CD4-positive, alpha-beta T cell treated with Interleukin-10 for 1 hour (primary cell): ENCODE data around the gene LAMA3.

Source experiments
- DNase-seq: peaks from one replicate; pipeline ENCODE4 v3.0.0-alpha.2; 2020

LAMA3 gene

DNA sequence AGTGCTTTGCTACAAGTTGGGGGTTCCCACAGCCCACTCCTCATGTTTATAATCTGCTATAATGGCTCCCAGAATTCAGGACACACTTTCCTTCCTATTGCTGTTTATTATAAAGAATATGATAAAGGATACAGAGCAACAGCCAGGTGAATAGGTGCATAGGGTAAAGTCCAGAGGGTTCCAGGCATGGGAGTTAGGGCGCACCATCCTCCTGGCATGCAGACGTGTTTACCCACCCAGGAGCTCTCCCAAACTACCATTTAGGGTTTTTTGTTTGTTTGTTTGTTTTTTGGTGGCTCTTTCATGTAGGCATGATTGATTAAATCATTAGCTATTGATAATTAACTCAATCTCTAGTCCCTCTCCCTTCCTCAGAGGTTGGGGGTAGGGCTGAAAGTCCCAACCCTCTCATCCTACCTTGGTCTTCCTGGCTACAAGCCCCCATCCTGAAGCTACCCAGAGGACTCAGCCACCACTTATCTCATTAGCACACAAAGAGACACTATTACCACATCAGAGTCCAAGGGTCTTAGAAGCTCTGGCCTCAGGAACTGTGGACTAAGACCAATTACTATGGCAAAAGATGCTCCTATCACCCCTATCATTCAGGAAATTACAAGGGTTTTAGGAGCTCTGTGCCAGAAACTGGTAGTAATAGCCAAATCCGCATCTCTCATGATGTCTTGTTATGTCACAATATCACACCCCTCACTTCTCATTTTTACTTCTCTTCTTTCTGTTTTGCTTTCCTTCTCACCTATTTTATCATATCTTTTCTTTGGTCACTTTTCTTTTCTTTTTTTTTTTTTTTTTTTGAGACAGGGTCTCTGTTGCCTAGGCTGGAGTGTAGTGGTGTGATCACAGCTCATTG is 170.4 kb downstream of the LAMA3 start:
- DNase-seq, result no peak

DNA sequence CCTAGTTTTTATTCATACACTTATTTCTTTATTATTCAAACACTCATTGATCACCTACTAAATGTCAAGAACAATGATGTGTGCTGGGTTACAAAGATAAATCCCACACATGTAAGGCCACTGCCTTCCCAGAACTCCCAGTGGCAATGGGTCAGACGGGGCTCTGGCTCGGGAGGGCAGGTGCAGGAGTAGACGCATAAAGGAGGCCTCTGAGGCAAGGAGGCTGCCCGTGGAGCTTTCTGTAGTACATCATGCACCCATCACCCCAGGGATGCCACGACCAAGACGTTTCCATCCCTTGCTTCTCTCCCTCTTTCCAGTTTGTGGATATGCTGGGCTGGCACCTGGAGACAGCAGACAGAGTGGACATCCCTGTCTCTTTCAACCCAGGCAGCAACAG is 172.1 kb downstream of the LAMA3 start:
- DNase-seq, result no peak

DNA sequence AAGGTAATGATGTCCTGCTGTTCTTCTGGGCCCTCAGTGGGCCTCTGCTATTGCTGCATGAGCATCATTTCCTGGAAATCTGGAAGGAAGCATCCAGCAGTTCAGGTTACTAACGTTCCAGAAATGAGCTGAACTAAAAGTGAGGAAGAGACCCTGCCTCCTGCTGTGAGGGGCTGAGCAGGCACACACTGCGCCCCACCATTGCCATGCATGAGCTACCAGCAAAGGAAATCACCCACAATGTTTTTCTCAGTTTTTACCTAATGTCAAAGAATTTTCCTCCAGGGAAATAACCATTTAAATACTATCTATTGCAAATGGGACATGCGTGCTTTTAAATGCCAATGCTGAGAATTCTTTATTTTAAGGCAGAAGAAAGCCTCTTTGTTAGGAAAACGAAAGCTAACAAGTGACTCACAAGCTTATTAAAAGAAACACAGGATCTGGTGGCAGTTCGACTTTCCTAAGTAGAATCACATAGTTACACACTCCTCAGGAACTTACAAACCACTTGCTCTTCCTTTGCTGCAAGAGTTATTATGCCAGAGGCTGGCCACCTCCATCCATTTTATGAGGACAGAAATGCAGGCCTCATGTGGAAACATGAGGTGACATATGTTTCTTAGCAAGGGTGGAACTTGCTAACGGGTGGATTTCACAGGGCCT is 172.7 kb downstream of the LAMA3 start:
- DNase-seq, result no peak

DNA sequence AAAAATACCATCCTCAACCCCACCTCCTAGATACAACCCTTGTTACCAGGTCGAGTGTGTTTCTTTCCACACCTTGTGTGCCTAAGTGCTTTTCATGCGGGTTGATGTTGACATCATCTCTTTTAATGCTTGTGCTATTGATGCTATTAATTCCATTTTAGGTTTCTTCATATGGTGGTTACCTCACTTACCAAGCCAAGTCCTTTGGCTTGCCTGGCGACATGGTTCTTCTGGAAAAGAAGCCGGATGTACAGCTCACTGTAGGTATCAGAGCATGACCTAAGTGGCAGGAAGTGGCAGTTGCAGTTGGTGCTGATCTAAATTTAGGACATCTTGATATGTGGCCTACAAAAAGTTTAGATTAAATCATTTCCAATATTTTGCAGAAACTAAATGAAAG is 175.4 kb downstream of the LAMA3 start:
- peak; percentile 60 for DNase-seq

DNA sequence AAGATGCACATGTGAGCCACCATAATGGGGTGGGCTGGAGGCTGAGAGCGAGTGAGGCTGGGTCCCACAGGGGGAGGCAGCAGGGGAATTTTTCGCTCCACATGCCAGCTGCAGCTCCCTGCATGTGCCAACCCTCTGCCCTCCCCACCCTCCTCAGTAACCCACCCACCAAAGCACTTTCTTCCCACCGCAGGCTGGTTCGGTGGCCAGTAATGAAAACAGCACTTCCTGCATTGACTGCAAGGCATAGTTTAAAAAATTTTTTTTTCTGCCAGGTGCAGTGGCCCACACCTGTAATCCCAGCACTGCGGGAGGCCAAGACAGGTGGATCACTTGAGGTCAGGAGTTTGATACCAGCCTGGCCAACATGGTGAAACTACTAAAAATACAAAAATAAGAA is 177.8 kb downstream of the LAMA3 start:
- DNase-seq, result no peak

DNA sequence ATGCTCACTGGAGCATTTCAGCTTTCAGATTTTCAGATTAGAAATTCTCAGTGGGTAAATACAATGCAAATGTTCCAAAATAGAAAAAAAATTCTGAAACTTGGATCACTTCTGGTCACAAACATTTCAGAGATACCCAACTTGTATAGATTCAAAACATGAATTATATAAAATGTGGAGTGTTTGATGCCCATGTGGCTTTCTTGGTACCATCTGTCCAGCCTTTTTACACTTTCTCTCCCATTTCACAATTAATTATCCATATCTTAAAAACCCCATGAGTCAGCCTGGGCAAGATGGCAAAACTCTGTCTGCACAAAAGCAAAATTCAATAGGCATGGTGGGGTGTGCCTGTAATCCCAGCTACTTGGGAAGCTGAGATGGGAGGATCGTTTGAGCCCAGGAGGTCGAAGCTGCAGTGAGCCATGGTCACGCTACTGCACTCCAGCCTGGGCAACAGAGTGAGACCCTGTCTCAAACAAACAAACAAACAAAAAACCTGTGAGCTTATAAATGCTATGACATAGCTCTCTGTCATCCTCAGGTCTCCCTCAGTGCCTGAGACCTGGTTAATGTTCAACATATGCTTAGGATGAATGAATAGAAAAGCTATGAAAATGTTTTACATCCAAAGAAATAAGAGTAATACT is 179.0 kb downstream of the LAMA3 start:
- no peak for DNase-seq

DNA sequence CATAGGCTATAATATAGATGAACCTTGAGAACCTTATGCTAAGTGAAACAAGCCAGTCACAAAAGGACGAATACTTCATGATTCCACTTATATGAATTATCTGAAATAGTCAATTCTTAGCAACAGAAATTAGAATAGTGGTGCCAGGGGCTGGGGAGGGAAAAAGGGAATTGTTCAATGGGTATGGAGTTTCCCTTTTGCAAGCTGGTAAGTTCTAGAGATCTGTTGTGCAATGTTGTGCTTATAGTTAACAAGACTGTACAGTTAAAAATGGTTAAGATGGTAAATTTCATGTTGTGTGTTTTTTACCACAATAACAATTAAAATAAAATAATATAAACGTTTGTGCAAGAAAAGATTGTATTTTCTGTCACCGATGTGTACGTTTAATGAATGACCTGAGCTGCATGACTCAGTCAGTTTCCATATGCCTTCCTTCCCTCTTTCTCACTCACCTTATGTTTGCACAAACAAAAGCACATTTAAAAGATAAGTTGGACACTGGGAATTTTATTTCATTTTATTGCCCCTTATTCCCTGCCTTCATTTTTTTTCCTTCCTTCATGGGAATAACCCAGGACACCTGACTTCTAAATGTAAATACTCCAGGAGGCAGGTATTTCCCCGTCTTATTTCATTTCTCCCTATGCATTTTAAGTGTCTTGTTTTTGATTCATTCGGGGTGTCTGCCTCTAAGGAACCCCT is 181.6 kb downstream of the LAMA3 start:
- no peak for DNase-seq

DNA sequence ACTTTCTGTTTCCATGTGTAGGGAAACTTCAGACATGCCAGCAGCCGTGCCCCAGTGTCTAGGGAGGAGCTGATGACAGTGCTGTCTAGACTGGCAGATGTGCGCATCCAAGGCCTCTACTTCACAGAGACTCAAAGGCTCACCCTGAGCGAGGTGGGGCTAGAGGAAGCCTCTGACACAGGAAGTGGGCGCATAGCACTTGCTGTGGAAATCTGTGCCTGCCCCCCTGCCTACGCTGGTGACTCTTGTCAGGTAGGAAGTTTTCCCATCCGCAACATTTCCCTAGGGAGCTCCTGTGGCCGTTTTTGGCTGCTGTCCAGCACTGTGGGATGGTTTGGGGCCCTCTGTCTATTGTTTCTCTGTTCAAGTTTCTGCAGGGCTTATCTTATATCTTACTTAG is 182.2 kb downstream of the LAMA3 start:
- peak; percentile 76 for DNase-seq

DNA sequence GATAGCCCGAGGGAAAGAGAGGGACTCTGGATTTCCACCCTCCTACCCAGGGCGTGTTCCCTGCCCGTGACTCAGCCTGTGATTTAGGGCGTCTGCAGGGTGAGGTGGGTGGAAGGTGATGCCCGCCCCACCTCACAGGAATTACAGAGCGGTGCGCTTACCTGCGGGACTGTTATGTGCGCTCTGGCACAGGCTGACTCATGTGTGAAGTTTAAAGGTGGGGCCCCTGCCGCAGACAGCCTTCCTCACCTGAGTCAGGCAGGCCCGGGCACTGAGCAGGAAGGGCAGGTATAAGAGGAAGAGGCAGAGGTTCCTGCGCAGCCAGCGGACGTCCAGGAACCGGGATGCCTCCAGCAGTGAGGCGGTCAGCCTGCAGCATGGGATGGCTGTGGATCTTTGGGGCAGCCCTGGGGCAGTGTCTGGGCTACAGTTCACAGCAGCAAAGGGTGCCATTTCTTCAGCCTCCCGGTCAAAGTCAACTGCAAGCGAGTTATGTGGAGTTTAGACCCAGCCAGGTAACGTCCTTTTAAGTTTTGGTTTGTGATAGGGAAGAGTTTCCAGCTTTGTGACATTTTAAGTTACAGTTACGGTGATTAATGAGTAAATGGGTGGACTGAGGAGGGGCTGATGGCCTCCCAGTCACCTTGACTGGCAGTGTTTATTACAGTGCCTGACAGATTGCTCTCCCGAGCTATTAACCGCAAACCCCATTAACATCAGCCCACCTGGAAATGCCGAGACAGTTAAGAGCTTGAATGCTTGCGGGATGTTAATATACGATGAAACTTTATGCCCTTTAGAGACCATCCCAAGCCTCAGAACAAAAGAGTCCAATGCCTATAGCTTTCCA is 183.7 kb downstream of the LAMA3 start:
- DNase-seq, result peak; percentile 39

DNA sequence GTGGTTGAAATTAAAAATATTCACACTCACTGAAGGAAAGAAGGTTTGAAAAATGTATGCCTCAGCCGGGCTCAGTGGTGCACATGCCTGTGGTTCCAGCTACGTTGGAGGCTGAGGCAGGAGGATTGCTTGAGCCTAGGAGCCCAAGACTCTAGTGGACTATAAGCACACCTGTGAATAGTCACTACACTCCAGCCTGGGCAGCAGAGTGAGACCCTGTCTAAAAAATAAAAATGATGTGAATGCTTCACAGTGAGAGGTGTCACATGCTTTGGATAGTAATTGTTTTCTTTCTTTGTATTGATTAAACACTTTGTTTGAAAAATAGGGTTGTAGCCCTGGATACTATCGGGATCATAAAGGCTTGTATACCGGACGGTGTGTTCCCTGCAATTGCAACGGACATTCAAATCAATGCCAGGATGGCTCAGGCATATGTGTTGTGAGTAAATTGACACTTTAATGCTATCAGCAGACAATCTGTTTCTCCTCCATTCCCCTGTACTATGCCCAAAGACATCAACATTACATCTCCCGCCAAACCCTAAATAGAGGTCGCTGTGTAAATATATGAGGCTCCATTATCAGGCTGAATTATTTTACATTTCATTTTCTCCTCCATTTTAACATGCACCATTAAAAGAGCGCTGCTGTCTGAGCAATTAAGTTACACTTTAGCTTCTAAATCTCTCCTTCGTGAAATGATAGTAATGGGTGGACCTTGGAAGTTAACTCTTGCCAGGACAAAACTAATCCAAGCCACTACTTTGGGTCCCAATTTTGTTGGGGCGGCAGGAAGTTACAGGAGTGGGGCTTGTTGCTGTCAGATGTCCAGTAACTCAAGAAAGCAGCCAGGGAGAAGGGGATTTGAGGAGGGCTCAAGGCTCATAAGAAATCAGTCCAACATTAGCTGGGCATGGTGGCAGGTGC is 187.0 kb downstream of the LAMA3 start:
- DNase-seq, result no peak

DNA sequence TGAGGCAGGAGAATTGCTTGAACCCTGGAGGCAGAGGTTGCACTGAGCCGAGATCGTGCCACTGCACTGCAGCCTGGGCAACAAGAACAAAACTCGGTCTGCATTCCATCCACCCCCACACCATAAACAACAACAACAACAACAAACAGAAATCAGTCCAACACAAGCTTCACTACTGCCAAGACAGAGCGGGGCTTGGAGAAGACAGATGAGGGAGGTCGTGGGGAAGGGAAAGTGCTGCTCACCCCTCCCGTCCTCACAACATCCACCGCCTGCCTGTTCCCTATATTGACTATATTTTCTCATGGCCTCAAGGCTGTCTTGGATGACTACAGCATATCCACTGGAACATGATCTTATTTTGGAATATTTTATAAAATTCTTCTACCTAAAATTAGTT is 187.7 kb downstream of the LAMA3 start:
- no peak for DNase-seq

DNA sequence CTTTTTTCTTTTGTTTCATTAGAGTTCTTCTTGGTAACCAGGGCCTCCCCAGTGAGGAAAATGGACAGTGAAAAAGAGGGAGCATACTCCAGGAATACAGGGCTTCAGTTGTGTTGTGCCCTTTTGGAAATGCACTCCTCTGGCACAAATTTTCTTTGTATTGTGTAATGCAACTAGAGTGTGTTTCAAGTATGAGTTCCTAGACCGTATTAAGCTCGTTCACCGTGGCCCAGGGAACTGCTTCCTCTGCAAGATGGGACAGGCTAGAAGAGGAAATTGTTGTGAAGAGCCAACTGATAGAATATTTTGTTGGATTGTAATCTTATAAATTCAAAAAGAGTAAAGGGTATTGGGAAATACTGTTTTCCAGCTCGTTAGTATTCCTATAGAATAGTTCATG is 188.1 kb downstream of the LAMA3 start:
- no peak for DNase-seq

DNA sequence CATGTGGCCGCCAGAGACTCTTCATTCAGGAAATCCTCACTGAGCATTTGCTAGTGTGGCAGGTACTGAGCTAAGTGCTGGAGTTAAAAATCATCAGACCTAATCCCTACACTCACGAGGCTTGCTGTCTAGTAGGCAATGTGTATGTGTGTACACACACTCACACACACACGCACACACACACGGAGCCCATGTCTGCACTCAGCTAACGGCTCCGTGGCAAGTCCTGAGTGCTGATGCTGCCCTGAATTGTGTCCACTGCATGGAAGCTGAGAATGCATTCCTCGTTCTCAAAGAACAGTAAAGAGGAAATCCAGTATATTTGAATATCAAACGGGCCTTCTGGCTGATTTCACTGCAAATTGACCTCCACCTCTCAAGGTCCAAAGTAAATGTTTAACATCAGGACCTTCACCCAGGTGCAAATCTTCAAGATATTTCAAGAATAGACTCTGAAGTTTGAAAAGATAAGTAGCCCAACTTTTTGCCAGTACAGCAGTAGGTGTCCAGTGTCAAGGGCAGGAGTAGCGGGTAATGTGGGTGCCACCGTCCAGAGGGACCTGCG is 189.2 kb downstream of the LAMA3 start:
- no peak for DNase-seq

DNA sequence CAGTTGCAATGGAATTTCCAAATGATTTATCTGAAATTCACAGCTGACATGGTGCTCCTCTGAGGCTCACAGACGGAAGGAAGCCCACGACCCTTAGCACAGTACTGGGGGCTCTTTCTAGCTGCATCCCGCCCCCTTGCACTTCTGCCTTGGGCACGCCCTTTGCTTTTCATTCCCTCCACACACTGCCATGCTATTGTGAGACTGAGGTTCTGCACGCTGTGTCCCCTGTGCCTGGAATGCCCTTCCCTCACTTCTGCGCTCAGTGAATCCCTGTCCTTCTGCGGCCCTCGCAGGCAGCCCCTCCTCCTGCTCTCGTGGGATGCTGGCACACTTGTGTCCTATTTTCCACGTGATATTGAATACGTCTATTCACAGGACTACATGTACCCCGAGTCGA is 189.9 kb downstream of the LAMA3 start:
- no peak for DNase-seq

DNA sequence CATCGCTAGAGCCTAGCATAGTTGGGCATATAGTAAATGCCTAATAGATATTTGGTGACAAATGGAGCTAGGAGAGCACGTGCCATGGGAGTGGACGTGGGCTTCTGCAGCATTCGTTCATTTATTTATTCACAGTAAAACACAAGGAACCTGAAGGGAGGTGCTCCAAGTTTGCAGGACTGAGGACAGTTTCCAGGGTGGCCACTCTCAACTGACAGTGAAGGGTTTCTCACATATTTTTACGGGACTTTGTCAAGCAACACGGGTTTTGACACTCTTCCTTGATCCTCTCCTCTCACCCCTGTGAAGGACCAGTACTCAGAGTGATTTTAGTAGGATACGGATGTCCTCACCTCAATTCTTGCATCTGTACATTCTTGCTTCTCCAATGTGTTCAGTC is 190.3 kb downstream of the LAMA3 start:
- DNase-seq, result no peak

DNA sequence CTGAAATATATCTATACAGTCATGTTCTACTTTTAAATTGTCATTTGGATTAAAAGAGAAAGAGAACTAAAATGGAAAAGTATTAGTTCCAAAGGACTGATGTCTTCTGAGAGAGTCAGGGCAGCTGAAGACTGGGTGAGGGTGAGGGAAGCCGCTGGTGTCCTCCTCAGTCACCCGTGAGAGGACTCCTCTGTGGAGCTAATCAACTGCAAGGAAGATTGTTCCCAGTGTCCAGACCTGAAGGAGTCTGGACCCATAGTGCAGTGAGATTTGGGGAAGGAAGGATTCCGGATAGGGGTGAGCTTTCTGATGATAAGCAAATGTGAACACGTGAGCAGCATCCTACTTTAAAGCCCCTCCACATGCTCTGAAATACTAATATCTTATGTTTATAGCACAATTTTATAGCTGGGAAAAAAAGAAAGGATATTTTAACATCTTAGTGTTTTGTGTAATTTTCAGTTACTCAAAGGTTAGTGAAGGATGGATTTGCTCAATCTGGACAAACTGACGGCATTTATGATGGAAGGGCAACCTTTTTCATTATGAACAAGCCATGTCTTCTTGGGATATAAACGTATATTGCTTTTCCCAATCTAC is 190.8 kb downstream of the LAMA3 start:
- no peak for DNase-seq

DNA sequence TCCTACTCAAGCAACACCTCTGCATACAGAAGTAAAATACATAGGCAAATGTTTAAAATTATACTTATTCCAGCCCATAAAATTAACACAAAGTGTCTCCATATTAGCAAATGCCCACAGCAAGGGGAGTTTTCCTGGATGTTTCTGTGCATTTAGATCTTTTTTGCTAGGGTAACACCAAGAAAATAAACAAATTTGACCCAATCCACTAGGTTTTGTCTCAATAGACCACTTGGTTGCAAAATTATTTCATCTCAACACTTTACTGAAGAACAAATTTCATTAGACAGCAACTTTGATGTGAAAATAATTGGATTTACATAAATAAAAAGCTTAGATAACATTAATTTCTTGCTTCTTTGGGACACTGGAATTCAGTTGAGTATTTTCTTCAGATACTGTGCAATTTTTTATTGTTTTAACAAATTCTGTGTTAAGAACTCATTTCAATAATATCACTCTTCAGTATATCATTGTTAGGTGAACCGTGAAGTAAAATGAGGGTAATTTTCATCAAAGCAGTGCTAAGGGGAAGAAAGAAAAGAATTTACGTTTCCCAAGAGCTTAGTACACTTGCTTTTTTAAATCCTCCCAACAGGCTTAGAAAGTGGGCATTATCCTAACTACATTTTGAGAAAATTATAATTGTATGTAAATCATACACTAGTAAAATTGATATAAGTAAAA is 191.8 kb downstream of the LAMA3 start:
- no peak for DNase-seq

DNA sequence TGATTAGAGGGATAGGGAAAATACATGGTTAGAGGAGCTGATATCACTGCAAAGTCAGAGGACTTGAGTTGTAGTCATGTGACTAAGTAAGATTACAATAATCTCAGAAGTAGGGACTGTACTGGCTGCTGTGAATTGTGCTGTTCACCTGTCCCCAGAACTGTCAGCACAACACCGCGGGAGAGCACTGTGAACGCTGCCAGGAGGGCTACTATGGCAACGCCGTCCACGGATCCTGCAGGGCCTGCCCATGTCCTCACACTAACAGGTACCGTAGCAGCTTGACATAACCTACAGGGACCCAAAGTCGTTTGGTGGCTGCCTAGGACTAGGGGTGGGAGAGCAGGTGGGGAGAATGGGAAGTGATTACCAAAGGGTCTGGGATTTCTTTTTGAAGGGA is 192.5 kb downstream of the LAMA3 start:
- no peak for DNase-seq

DNA sequence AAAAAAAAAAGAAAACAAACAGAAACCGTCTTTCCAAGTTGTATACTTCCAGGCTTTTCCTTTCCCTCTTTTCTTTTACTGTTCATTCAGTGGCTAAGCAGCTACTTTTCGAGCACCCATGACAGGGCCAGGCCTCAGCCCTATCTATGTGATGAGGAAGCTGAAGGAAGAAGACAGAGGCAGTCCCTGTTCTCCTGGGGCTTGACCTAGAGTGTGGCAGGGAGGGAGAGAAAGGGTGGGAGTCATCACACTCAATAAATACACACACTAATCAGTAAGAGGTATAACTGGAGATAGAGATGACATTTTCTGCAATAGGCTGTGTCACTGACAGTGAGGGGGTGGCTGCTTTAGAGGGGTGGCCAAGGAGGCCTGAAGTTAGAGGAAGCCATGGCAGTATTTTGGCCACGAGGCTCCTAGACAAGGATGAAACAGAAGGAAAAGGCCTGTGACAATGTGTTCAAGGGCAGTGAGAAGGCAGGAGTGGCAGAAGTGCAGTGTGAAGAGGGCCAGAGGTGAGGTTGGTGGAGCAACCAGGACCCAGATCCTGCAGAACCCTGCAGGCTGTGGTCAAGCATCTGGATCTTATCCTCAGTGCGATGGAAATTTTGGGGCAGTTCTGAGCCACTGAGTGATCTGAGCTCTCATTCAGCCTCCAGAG is 193.5 kb downstream of the LAMA3 start:
- no peak for DNase-seq
